ENCODE results near the gene TOLLIP.

The TOLLIP gene

DNA sequence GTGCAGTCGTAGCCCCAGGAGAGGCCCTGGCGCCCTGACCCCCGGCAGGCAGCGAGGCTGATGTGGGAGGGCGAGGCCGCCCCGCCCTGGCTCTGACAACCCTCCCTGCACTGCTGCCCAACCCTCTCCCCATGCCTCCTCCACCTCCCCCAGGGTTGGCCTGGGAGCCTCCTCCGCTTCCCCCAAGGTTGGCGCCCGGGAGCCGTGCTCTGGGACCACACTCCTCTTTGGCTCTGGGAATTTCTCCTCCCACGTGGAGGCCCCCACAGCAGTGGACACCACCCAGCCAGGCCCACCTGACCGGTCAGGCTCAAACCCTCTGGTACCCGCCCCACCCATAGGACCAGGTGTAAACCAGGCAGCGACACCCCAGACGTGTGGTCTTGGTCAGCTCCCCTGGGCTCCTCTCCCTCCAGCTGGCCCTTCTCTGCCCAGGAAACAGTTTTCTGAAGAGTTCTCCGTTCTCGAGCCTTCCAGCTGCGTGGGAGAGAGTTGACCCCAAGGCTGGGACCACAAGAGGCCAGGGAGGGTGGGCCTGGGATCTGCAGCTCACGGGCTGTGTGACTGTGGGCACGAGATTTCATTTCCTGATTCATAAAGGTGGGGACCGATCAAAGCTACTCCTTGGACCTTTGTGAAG lies 40.8 kb upstream of the TOLLIP start:
- Histone ChIP-seq H3K9ac (ENCODE audit: low read length) (no peak overlapping the region), H3K36me3 (ENCODE audit: insufficient read depth, low read length) (no peaks in the 10 kb centered on the region), H3K4me2 (ENCODE audit: low read length) (no peak overlapping the region)

DNA sequence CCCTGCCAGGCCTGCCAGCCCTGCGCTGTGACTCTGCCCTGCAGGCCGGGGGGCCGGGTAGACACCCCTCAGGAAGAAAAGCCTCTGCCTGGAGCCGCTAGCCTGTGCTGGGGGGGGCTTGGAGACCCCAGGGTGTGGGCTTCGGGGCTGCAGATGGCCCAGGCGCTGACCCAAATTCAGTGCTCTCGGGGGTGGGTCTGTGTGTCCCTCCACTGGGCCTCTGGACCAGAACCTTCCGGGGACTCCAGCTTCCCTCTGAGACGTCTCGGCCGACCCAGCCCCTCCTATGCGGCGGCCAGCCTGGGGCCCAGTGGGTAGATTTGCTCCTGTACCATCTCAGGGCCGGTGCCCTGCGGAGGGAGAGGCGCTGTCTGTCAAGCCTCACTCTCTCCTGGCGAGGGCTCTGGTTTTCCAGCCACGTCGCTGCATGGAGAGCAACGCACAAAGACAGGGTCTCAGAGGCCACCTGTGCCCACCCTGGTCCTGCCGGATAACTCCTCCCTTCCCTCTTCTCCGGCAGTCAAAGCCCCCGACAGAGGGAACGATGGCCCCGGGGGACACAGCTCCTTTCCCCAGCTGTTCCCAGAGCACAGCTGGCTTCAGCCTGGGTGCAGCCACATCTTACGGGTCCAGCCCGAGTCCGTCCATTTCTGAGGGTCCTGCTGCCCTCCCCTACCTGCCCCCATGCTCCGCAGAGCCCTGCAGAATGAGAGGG lies 40.1 kb upstream of the TOLLIP start:
- H3K4me3 ChIP-seq (ENCODE audit: low read depth, low read length, poor library complexity, severe bottlenecking) = no peak overlapping the region
- H4K20me1 ChIP-seq (ENCODE audit: insufficient read depth, low read length) = no peaks in the 10 kb centered on the region
- H3F3A ChIP-seq (ENCODE audit: insufficient read depth, low read length) = no peaks in the 10 kb centered on the region
- no peak overlapping the region for H2AFZ ChIP-seq (ENCODE audit: low read length)
- H3K27ac ChIP-seq (ENCODE audit: low read depth, low read length, poor library complexity, severe bottlenecking) = no peak overlapping the region
- H3K9ac ChIP-seq (ENCODE audit: low read length) = no peak overlapping the region
- no peaks in the 10 kb centered on the region for H3K36me3 ChIP-seq (ENCODE audit: insufficient read depth, low read length)
- H3K4me2 ChIP-seq (ENCODE audit: low read length) = no peak overlapping the region
- no peaks in the 10 kb centered on the region for H3K9me2 ChIP-seq (ENCODE audit: low read depth, low read length)
- TF ChIP-seq, protein P1, sequence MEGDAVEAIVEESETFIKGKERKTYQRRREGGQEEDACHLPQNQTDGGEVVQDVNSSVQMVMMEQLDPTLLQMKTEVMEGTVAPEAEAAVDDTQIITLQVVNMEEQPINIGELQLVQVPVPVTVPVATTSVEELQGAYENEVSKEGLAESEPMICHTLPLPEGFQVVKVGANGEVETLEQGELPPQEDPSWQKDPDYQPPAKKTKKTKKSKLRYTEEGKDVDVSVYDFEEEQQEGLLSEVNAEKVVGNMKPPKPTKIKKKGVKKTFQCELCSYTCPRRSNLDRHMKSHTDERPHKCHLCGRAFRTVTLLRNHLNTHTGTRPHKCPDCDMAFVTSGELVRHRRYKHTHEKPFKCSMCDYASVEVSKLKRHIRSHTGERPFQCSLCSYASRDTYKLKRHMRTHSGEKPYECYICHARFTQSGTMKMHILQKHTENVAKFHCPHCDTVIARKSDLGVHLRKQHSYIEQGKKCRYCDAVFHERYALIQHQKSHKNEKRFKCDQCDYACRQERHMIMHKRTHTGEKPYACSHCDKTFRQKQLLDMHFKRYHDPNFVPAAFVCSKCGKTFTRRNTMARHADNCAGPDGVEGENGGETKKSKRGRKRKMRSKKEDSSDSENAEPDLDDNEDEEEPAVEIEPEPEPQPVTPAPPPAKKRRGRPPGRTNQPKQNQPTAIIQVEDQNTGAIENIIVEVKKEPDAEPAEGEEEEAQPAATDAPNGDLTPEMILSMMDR (IDR thresholded peaks at IDR 0.05; ENCODE audit: low read length) = no peak
- no peak for TF ChIP-seq EZH2 (IDR thresholded peaks at IDR 0.05; ENCODE audit: borderline replicate concordance, low read length)
- H3K27me3 ChIP-seq (ENCODE audit: insufficient read depth, low read length) = peaks cover 5% of the 10 kb centered on the region; the same call in 1 of the 2 replicates
- no peaks in the 10 kb centered on the region for H3K79me2 ChIP-seq (ENCODE audit: insufficient read depth, low read length)
- no peaks in the 10 kb centered on the region for H3K9me3 ChIP-seq (ENCODE audit: low read length)
- no peaks in the 10 kb centered on the region for H3K4me1 ChIP-seq (ENCODE audit: insufficient read depth, low read length, severe bottlenecking)

More for the DNA sequence above, 40.8 kb upstream of the TOLLIP start:
- no peaks in the 10 kb centered on the region for H3K4me1 ChIP-seq (ENCODE audit: insufficient read depth, low read length, severe bottlenecking)
- H3K9me2 ChIP-seq (ENCODE audit: low read depth, low read length) = no peaks in the 10 kb centered on the region
- no peaks in the 10 kb centered on the region for H3K9me3 ChIP-seq (ENCODE audit: low read length)
- H3F3A ChIP-seq (ENCODE audit: insufficient read depth, low read length) = no peaks in the 10 kb centered on the region
- no peaks in the 10 kb centered on the region for H3K79me2 ChIP-seq (ENCODE audit: insufficient read depth, low read length)
- no peak overlapping the region for H2AFZ ChIP-seq (ENCODE audit: low read length)
- H3K4me3 ChIP-seq (ENCODE audit: low read depth, low read length, poor library complexity, severe bottlenecking) = no peak overlapping the region
- no peaks in the 10 kb centered on the region for H4K20me1 ChIP-seq (ENCODE audit: insufficient read depth, low read length)
- no peak overlapping the region for H3K27ac ChIP-seq (ENCODE audit: low read depth, low read length, poor library complexity, severe bottlenecking)
- TF ChIP-seq, protein P1 (IDR thresholded peaks at IDR 0.05; ENCODE audit: low read length) = no peak
- TF ChIP-seq EZH2 (IDR thresholded peaks at IDR 0.05; ENCODE audit: borderline replicate concordance, low read length) = no peak
- peaks cover 5% of the 10 kb centered on the region; the same call in 1 of the 2 replicates for H3K27me3 ChIP-seq (ENCODE audit: insufficient read depth, low read length)

DNA sequence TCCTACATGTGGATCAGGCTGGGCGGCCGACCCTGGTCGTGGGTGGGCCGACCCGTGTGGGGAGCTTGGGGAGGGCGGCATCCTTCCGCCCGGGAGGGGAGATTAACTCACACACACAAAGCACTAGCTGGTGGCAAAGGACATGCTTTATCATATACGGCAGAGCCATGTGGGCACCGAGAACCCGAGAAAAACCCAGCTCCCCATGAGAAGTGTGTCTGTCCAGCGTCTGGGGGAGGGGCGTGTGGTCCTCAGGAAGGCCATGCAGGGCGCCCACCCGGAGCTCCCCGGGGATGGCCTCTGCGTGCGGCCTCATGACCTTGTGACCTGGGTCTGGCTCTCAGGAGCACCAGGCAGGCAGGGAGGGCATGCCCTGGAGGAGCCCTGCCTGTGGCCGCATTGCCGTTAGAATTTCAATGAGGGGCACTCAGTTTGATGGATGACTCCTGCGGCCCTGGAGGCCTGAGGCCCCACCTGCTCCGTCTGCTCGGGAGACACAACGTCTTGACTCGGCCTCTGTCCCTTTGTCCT lies 39.4 kb upstream of the TOLLIP start:
- no peaks in the 10 kb centered on the region for H3F3A ChIP-seq (ENCODE audit: insufficient read depth, low read length)
- no peaks in the 10 kb centered on the region for H3K9me2 ChIP-seq (ENCODE audit: low read depth, low read length)
- H3K4me1 ChIP-seq (ENCODE audit: insufficient read depth, low read length, severe bottlenecking) = no peaks in the 10 kb centered on the region
- H3K27ac ChIP-seq (ENCODE audit: low read depth, low read length, poor library complexity, severe bottlenecking) = no peak overlapping the region
- no peak overlapping the region for H3K9ac ChIP-seq (ENCODE audit: low read length)
- H3K9me3 ChIP-seq (ENCODE audit: low read length) = no peaks in the 10 kb centered on the region
- no peaks in the 10 kb centered on the region for H3K27me3 ChIP-seq (ENCODE audit: insufficient read depth, low read length)
- H3K4me2 ChIP-seq (ENCODE audit: low read length) = no peak overlapping the region
- no peaks in the 10 kb centered on the region for H3K36me3 ChIP-seq (ENCODE audit: insufficient read depth, low read length)
- H4K20me1 ChIP-seq (ENCODE audit: insufficient read depth, low read length) = no peaks in the 10 kb centered on the region
- no peak overlapping the region for H2AFZ ChIP-seq (ENCODE audit: low read length)
- TF ChIP-seq EZH2 (IDR thresholded peaks at IDR 0.05; ENCODE audit: borderline replicate concordance, low read length) = no peak
- TF ChIP-seq, protein P1 (IDR thresholded peaks at IDR 0.05; ENCODE audit: low read length) = no peak
- no peak overlapping the region for H3K4me3 ChIP-seq (ENCODE audit: low read depth, low read length, poor library complexity, severe bottlenecking)
- H3K79me2 ChIP-seq (ENCODE audit: insufficient read depth, low read length) = no peaks in the 10 kb centered on the region

Measured in OCI-LY1 (cell line).